Panc1 (cell line): ENCODE data around the gene MYH3.

Experiments
- CTCF ChIP-seq: fragments of 450-650 bp; IDR thresholded peaks from 2 replicates; pipeline ENCODE4 v1.5.1; 2017; ENCODE audit warnings: mild to moderate bottlenecking
- REST ChIP-seq, 2 experiments: IDR thresholded peaks; 2 replicates each; pipeline ENCODE4 v1.6.1; 2011 to 2012; ENCODE audit warnings: low read depth in 2 of 2, control low read depth in 1 of 2, low read length in 1 of 2, mild to moderate bottlenecking in 1 of 2, moderate library complexity in 1 of 2; ENCODE audit not compliant: insufficient read depth in 1 of 2
- SIN3A ChIP-seq: IDR thresholded peaks from 2 replicates; pipeline ENCODE4 v1.6.1; 2012; ENCODE audit warnings: low read depth, mild to moderate bottlenecking, low read length, moderate library complexity, borderline replicate concordance; ENCODE audit not compliant: insufficient read depth

GRCh38 chr17:10697092-10698081 is 40.3 kb upstream of the MYH3 start, which contains the start of the genes ADPRM and SCO1:
- 0 out of 2 replicates have a peak, but pooled peaks have one; percentile 37 for TF ChIP-seq SIN3A
- no peak for TF ChIP-seq REST (IDR thresholded peaks at IDR 0.05; ENCODE audit: insufficient read depth in 1 of 2, low read depth in 2 of 2, low read length in 1 of 2)
- peak; percentile 48 for TF ChIP-seq CTCF
